ENCODE results near the gene MYO7A. TPM values are rescaled to one million over a fixed set of nuclear protein-coding genes. Genes with fewer than 3 reads are reported as not detected.

MYO7A gene
- total and polyA plus RNA-seq, 2 experiments from 2014 or later, result 9.8 to 10.1 TPM

- no peaks in the 10 kb centered on the region for H3K9me3 ChIP-seq (ENCODE audit: low read depth)
- WGBS (ENCODE audit: low lambda C conversion rate, missing lambda C conversion rate), result 88% methylated on average over 3 of the region's 3 CpGs
- no peaks in the 10 kb centered on the region for H3K36me3 ChIP-seq (replicated peaks; ENCODE audit: insufficient read depth, low read depth)
- no peak overlapping the region for H3K4me3 ChIP-seq
- no peak for TF ChIP-seq CTCF (IDR thresholded peaks at IDR 0.05; ENCODE audit: poor library complexity)
- TF ChIP-seq EZH2 (IDR thresholded peaks at IDR 0.05; ENCODE audit: borderline replicate concordance), result no peak
- TF ChIP-seq EZH2phosphoT487 (IDR thresholded peaks at IDR 0.05; ENCODE audit: low read depth, severe bottlenecking, unreplicated experiment), result no peak
- no peak overlapping the region for H3K4me2 ChIP-seq
- no peak overlapping the region for H3K27ac ChIP-seq
- H3K79me2 ChIP-seq, result no peaks in the 10 kb centered on the region
- no peaks in the 10 kb centered on the region for H3K4me1 ChIP-seq (ENCODE audit: insufficient read depth)
- H3K27me3 ChIP-seq, result no peaks in the 10 kb centered on the region
- no peaks in the 10 kb centered on the region for H3K9me2 ChIP-seq (replicated peaks; ENCODE audit: insufficient read depth)
- no peak for DNase-seq (ENCODE audit: low spot score)
- H4K20me1 ChIP-seq (ENCODE audit: insufficient read depth, poor library complexity, severe bottlenecking), result no peaks in the 10 kb centered on the region
- no peak overlapping the region for H2AFZ ChIP-seq
Observed at GRCh38 chr11:77215106-77215505, 87.1 kb downstream of the MYO7A start.

GRCh38 chr11:77217156-77217555 lies 89.1 kb downstream of the MYO7A start:
- no peaks in the 10 kb centered on the region for H3K9me2 ChIP-seq (replicated peaks; ENCODE audit: insufficient read depth)
- H2AFZ ChIP-seq, result no peak overlapping the region
- no peak for DNase-seq (ENCODE audit: low spot score)
- no peaks in the 10 kb centered on the region for H3K27me3 ChIP-seq
- no peak overlapping the region for H3K4me3 ChIP-seq
- TF ChIP-seq EZH2 (IDR thresholded peaks at IDR 0.05; ENCODE audit: borderline replicate concordance) (no peak), CTCF (IDR thresholded peaks at IDR 0.05; ENCODE audit: poor library complexity) (no peak), EZH2phosphoT487 (IDR thresholded peaks at IDR 0.05; ENCODE audit: low read depth, severe bottlenecking, unreplicated experiment) (no peak)
- H3K36me3 ChIP-seq (replicated peaks; ENCODE audit: insufficient read depth, low read depth), result no peaks in the 10 kb centered on the region
- H3K79me2 ChIP-seq, result no peaks in the 10 kb centered on the region
- H3K9me3 ChIP-seq (ENCODE audit: low read depth), result no peaks in the 10 kb centered on the region
- WGBS (ENCODE audit: low lambda C conversion rate, missing lambda C conversion rate), result 94% methylated on average over 2 of the region's 2 CpGs
- H3K27ac ChIP-seq, result no peak overlapping the region
- no peak overlapping the region for H3K4me2 ChIP-seq
- no peaks in the 10 kb centered on the region for H3K4me1 ChIP-seq (ENCODE audit: insufficient read depth)
- H4K20me1 ChIP-seq (ENCODE audit: insufficient read depth, poor library complexity, severe bottlenecking), result no peaks in the 10 kb centered on the region

- no peak overlapping the region for H3K4me2 ChIP-seq
- H3K9me2 ChIP-seq (replicated peaks; ENCODE audit: insufficient read depth), result no peaks in the 10 kb centered on the region
- no peak overlapping the region for H3K4me3 ChIP-seq
- H2AFZ ChIP-seq, result no peak overlapping the region
- H3K79me2 ChIP-seq, result no peaks in the 10 kb centered on the region
- no peaks in the 10 kb centered on the region for H3K27me3 ChIP-seq
- H3K4me1 ChIP-seq (ENCODE audit: insufficient read depth), result no peaks in the 10 kb centered on the region
- H3K9me3 ChIP-seq (ENCODE audit: low read depth), result no peaks in the 10 kb centered on the region
- H3K36me3 ChIP-seq (replicated peaks; ENCODE audit: insufficient read depth, low read depth), result no peaks in the 10 kb centered on the region
- no peak overlapping the region for H3K27ac ChIP-seq
- no peaks in the 10 kb centered on the region for H4K20me1 ChIP-seq (ENCODE audit: insufficient read depth, poor library complexity, severe bottlenecking)
- TF ChIP-seq CTCF (IDR thresholded peaks at IDR 0.05; ENCODE audit: poor library complexity) (no peak), EZH2phosphoT487 (IDR thresholded peaks at IDR 0.05; ENCODE audit: low read depth, severe bottlenecking, unreplicated experiment) (no peak), EZH2 (IDR thresholded peaks at IDR 0.05; ENCODE audit: borderline replicate concordance) (no peak)
- no peak for DNase-seq (ENCODE audit: low spot score)
- 65% methylated on average over 7 of the region's 9 CpGs for WGBS (ENCODE audit: low lambda C conversion rate, missing lambda C conversion rate)
Observed at GRCh38 chr11:77223797-77224196, 95.8 kb downstream of the MYO7A start.

Data from hepatocyte (in vitro differentiated cells).